GM12878 (cell line): ENCODE results near the gene EDNRB. TPM values are rescaled to one million over a fixed set of nuclear protein-coding genes. Genes with fewer than 3 reads are reported as not detected.

Experiments used
- ATAC-seq: fragments of 200-7000 bp; cut with Tn5 transposase; 3 replicates; pipeline ENCODE4 v1.9.1; 2020; ENCODE audit warnings: mild to moderate bottlenecking, moderate library complexity
- BruUV-seq: library from RNA; stranded (reverse); fragments of 400-500 nt; replicated peaks from 2 replicates; lab custom pipeline; 2021; lab: Mats Ljungman, UMichigan
- CTCF ChIA-PET: fragments of 300-600 bp; sonication (Branson Sonifier 250); formaldehyde crosslinking; extraction: SDS; loops from one replicate; lab custom pipeline; 2021; ENCODE audit warnings: inconsistent platforms; lab: Yijun Ruan, JAX
- POLR2A ChIA-PET: fragments of 350-600 bp; formaldehyde crosslinking; extraction: SDS; loops from one replicate; lab custom pipeline; 2021; ENCODE audit warnings: inconsistent platforms; lab: Charles Lee
- RAD21 ChIA-PET: fragments of 300-600 bp; sonication (Branson Sonifier 250); formaldehyde crosslinking; loops from one replicate; lab custom pipeline; 2023; ENCODE audit warnings: antibody characterized with exemption; ENCODE audit not compliant: unreplicated experiment; lab: Charles Lee
- SMC1A ChIA-PET: fragments of 300-600 bp; sonication (Branson Sonifier 250); formaldehyde crosslinking; loops from one replicate; lab custom pipeline; 2023; ENCODE audit not compliant: unreplicated experiment, uncharacterized antibody; lab: Charles Lee
- DNase-seq: peaks from one replicate; pipeline ENCODE4 v3.0.0-alpha.2; 2011; ENCODE audit warnings: low read depth, low spot score
- FAIRE-seq: peaks from 3 replicates; lab custom pipeline; 2011; peaks lifted over from hg19 to GRCh38; lab: Jason Lieb, UNC
- H2AFZ ChIP-seq: 2 replicates; pipeline ENCODE4 v1.6.0; 2011; ENCODE audit warnings: low read depth, low read length, control low read depth; ENCODE audit not compliant: control insufficient read depth
- H3K27ac ChIP-seq: 2 replicates; pipeline ENCODE4 v1.5.1; 2011; ENCODE audit warnings: control low read depth; ENCODE audit not compliant: control insufficient read depth, insufficient read depth
- H3K27me3 ChIP-seq, 2 experiments: replicated peaks in 1 of 2; 2 replicates each; pipeline versions ENCODE4 v1.6.0 to v1.6.1; 2011; ENCODE audit warnings: low read length in 1 of 2; ENCODE audit not compliant: control insufficient read depth in 2 of 2, insufficient read depth in 2 of 2
- H3K36me3 ChIP-seq, 2 experiments: 2 replicates each; pipeline ENCODE4 v1.5.1; 2011; ENCODE audit warnings: low read length in 1 of 2; ENCODE audit not compliant: control insufficient read depth in 2 of 2, insufficient read depth in 2 of 2
- H3K4me1 ChIP-seq: 2 replicates; pipeline ENCODE4 v1.6.1; 2011; ENCODE audit warnings: mild to moderate bottlenecking, low read length, moderate library complexity, mixed read lengths; ENCODE audit not compliant: control insufficient read depth, insufficient read depth
- H3K4me2 ChIP-seq: 2 replicates; pipeline ENCODE4 v1.6.0; 2011; ENCODE audit warnings: control low read depth; ENCODE audit not compliant: control insufficient read depth, insufficient read depth
- H3K4me3 ChIP-seq: fragments of 200-600 bp; sonication (generic); 2 replicates; pipeline ENCODE4 v1.5.1; 2016
- H3K79me2 ChIP-seq: 2 replicates; pipeline ENCODE4 v1.6.0; 2011; ENCODE audit warnings: low read length; ENCODE audit not compliant: control insufficient read depth, insufficient read depth
- H3K9ac ChIP-seq: 2 replicates; pipeline ENCODE4 v1.8.0; 2011; ENCODE audit warnings: low read length, control low read depth, mixed read lengths; ENCODE audit not compliant: control insufficient read depth, insufficient read depth
- H3K9me3 ChIP-seq: replicated peaks from 3 replicates; pipeline ENCODE4 v1.5.1; 2011; ENCODE audit warnings: mild to moderate bottlenecking, low read length; ENCODE audit not compliant: control insufficient read depth, insufficient read depth
- H4K20me1 ChIP-seq: 2 replicates; pipeline ENCODE4 v1.6.0; 2011; ENCODE audit not compliant: control insufficient read depth, insufficient read depth
- BMI1 ChIP-seq: fragments of 450-650 bp; IDR thresholded peaks from 2 replicates; pipeline ENCODE4 v1.6.1; 2016; ENCODE audit warnings: mild to moderate bottlenecking, moderate library complexity, borderline replicate concordance
- CHD2 ChIP-seq: IDR thresholded peaks from 2 replicates; pipeline ENCODE4 v1.6.1; 2011; ENCODE audit warnings: low read depth, low read length, improper control_type of control experiment, borderline replicate concordance
- POU2F2 ChIP-seq: IDR thresholded peaks from 3 replicates; pipeline ENCODE4 v1.6.1; 2011; ENCODE audit warnings: low read depth, mild to moderate bottlenecking, low read length, borderline replicate concordance
- STAT1 ChIP-seq: fragments of 450-650 bp; conservative IDR thresholded peaks from 2 replicates; pipeline ENCODE4 v1.6.1; 2014; ENCODE audit warnings: antibody characterized with exemption, mild to moderate bottlenecking
- WGBS: methylation state at CpG from one replicate; pipeline ENCODE4 v1.1.6; 2016; ENCODE audit warnings: low lambda C conversion rate; ENCODE audit not compliant: insufficient replicate concordance, insufficient coverage; ENCODE audit errors: missing lambda C conversion rate; 5-methylcytosine and 5-hydroxymethylcytosine counted together
- in situ Hi-C: fragments of 300-500 bp; cut with MboI; formaldehyde crosslinking; loops from 9 replicates; pipeline ENCODE4 v1.14.3; 2018; ENCODE audit warnings: mixed read lengths
- intact Hi-C: fragments of 100-400 bp; cut with micrococcal nuclease; formaldehyde crosslinking; loops from one replicate; pipeline ENCODE4 v1.14.2; 2022; ENCODE audit not compliant: unreplicated experiment
- polyA plus RNA-seq, 11 experiments: library from polyadenylated mRNA; depleted of rRNA in 4 of 11; unstranded in 6 of 11; stranded (reverse) in 5 of 11; fragments of >200 nt; fragmentation: Nextera tagmentation in 4 of 11; fragmentation: Illumina TruSeq in 1 of 11; extraction: Ambion mirVana in 4 of 11; extraction: Trizol in 1 of 11; gene quantifications; 1 replicate in 1 of 11; 2 replicates in 10 of 11; pipeline versions ENCODE4 v1.2.1 to v1.2.3, GENCODE V29; 2011 to 2016; ENCODE audit warnings: inconsistent platforms in 2 of 11, missing spikeins in 2 of 11, low read depth in 1 of 11
- total RNA-seq, 4 experiments: library from RNA; depleted of rRNA in 3 of 4; stranded (reverse); fragments of >200 nt in 3 of 4; fragmentation: Illumina TruSeq in 1 of 4; extraction: Trizol in 1 of 4; gene quantifications; 2 replicates each; pipeline versions ENCODE4 v1.2.1 to v1.2.3, GENCODE V29; 2013 to 2021

The EDNRB gene
- total and polyA plus RNA-seq, 10 of the 15 experiments (the other 5 are each of a cell fraction or from before 2014, with no cell fraction given): not detected

GRCh38 chr13:77859450-77859849 is 59.2 kb downstream of the EDNRB start:
- SMC1A ChIA-PET: no interaction called here
- intact Hi-C loops (no loop called here), in situ Hi-C loops (no loop called here)
- Histone ChIP-seq H3K4me1 (no peaks in the 10 kb centered on the region), H3K79me2 (no peaks in the 10 kb centered on the region), H3K4me3 (no peak overlapping the region), H3K9ac (no peak overlapping the region), H3K27me3 (no peaks in the 10 kb centered on the region), H3K27ac (no peak overlapping the region), H3K9me3 (no peaks in the 10 kb centered on the region), H4K20me1 (no peaks in the 10 kb centered on the region), H3K36me3 (no peaks in the 10 kb centered on the region), H3K4me2 (no peak overlapping the region), H2AFZ (no peak overlapping the region)
- 32% methylated on average over 8 of the region's 8 CpGs for WGBS
- CTCF ChIA-PET: interaction anchor here (0.6 kb wide), 1 partner anchor 39 kb away, joined by 3 read pairs; no protein-coding TSS in a partner anchor
- POLR2A ChIA-PET: no interaction called here
- DNase-seq (no peak), FAIRE-seq (peak; percentile 54), ATAC-seq (no peak)
- RAD21 ChIA-PET: no interaction called here
- no TSS peak for BruUV-seq
- TF ChIP-seq POU2F2: no peak
- TF ChIP-seq, all 136 proteins: peak for 0

GRCh38 chr13:77857531-77858209 is 61.0 kb downstream of the EDNRB start:
- ATAC-seq: no peak
- CTCF ChIA-PET: interaction anchor here (0.6 kb wide), 1 partner anchor 363 kb away, joined by 4 read pairs; no protein-coding TSS in a partner anchor

More at GRCh38 chr13:77857531-77858209, 61.0 kb downstream of the EDNRB start:
- no peak overlapping the region for H3K27ac ChIP-seq
- H3K27me3 ChIP-seq: no peaks in the 10 kb centered on the region
- intact Hi-C loops: no loop called here
- no peaks in the 10 kb centered on the region for H3K4me1 ChIP-seq
- H4K20me1 ChIP-seq: no peaks in the 10 kb centered on the region
- POLR2A ChIA-PET: no interaction called here
- no peaks in the 10 kb centered on the region for H3K36me3 ChIP-seq
- RAD21 ChIA-PET: no interaction called here
- no TSS peak for BruUV-seq
- no peak for FAIRE-seq
- no peak overlapping the region for H2AFZ ChIP-seq
- H3K4me2 ChIP-seq: no peak overlapping the region
- no peak for DNase-seq
- SMC1A ChIA-PET: interaction anchor here (1.3 kb wide), 1 partner anchor 9 kb away, joined by 3 read pairs; no protein-coding TSS in a partner anchor
- TF ChIP-seq BMI1 (no peak), CHD2 (no peak), STAT1 (no peak)
- no peaks in the 10 kb centered on the region for H3K79me2 ChIP-seq
- no peak overlapping the region for H3K4me3 ChIP-seq
- in situ Hi-C loops: no loop called here
- no peak overlapping the region for H3K9ac ChIP-seq
- H3K9me3 ChIP-seq: no peaks in the 10 kb centered on the region
